ENCODE measurements around the gene SRD5A1.

SRD5A1 gene

DNA sequence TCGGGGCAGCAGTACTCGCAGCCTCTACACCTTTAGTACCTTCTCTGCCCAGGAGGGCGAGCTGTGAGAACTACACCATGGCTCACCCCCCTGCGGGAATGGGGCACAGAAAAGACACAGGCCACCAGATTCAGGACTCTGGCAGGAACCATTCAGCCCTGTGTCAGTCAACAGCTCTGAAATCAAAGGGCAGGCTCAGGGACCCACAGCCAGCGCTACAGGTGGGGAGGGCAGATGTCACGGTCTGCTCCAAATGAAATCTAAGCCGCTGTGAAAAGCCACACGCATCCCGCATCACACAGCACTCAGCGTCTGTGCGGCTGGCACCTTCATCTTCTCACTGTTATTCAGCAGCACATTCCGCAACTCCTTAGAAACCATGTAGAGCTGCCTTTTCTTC, 28.3 kb upstream of the SRD5A1 start:
- Histone ChIP-seq H3K27me3 (ENCODE audit: insufficient read depth, insufficient read length) (no peaks in the 10 kb centered on the region), H3K4me1 (ENCODE audit: insufficient read depth, insufficient read length) (no peaks in the 10 kb centered on the region), H3K9ac (ENCODE audit: insufficient read length, low read depth) (no peak overlapping the region), H3K36me3 (ENCODE audit: insufficient read depth, insufficient read length, low read length) (peaks cover 93% of the 10 kb centered on the region), H3K4me3 (ENCODE audit: insufficient read length, low read depth) (no peak overlapping the region), H3K9me3 (ENCODE audit: insufficient read depth, low read length) (no peaks in the 10 kb centered on the region)
- TF ChIP-seq ZNF274 (IDR thresholded peaks at IDR 0.05; ENCODE audit: low read depth, low read length) (no peak), YY1 (IDR thresholded peaks at IDR 0.05; ENCODE audit: insufficient read depth, insufficient read length) (no peak), SUZ12 (IDR thresholded peaks at IDR 0.05; ENCODE audit: extremely low read depth, insufficient read depth, insufficient read length) (no peak)
- DNase-seq (ENCODE audit: low read depth, low spot score): no peak

DNA sequence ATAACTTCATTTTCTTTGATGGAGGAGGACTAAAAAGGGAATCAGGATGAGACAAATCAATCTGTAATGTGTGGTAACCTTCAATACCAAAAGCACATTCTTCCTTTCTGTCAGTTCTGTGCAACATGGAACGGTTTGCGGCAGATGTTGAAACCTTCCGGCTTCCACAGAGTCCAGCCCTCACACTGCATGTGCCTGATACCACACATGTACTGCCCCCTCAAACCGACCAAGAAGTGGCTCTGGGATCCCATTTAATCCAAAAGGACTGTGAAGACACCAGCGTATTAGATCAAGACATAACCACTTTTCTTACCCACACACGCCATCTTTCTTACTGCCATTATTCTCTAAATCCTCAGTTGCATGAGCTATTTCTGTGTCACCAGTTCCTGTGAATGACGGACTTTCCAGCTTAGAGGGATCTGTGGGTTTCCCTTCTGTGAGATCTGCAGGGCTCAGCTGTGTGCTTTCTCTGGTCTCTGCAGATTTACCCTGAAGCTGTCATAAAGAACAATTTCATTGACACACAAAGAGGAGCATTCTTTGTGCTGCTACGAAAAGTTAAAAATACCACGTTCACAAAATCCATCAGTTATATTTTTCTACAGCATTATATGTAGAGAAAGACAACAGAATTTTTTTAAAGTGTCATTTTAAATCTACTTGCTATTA, 26.2 kb upstream of the SRD5A1 start:
- no peak overlapping the region for H3K4me3 ChIP-seq (ENCODE audit: insufficient read length, low read depth)
- no peak for DNase-seq (ENCODE audit: low read depth, low spot score)
- H3K36me3 ChIP-seq (ENCODE audit: insufficient read depth, insufficient read length, low read length): peaks cover 93% of the 10 kb centered on the region
- no peak for TF ChIP-seq ZNF274 (IDR thresholded peaks at IDR 0.05; ENCODE audit: low read depth, low read length)
- no peak for TF ChIP-seq SUZ12 (IDR thresholded peaks at IDR 0.05; ENCODE audit: extremely low read depth, insufficient read depth, insufficient read length)
- TF ChIP-seq YY1 (IDR thresholded peaks at IDR 0.05; ENCODE audit: insufficient read depth, insufficient read length): no peak
- H3K4me1 ChIP-seq (ENCODE audit: insufficient read depth, insufficient read length): no peaks in the 10 kb centered on the region
- H3K9ac ChIP-seq (ENCODE audit: insufficient read length, low read depth): no peak overlapping the region
- H3K9me3 ChIP-seq (ENCODE audit: insufficient read depth, low read length): no peaks in the 10 kb centered on the region
- H3K27me3 ChIP-seq (ENCODE audit: insufficient read depth, insufficient read length): no peaks in the 10 kb centered on the region

DNA sequence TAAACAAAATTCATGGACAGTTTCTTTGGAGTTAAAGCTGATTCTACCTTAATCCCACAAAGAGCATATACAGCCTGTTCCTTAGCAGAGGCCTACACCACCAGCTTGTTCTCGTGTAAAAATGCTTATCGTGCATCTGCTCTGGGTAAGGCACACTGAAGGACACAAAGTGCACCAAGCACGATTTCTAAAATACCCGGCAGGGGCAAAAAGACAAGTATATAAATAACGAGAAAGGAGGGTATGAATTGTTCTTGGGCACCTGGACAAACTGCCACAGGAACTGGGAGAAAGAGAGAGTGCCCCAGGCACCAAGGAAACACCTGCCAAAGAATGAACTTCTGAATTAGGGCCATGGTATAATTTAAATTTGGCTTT, 25.7 kb upstream of the SRD5A1 start:
- no peaks in the 10 kb centered on the region for H3K27me3 ChIP-seq (ENCODE audit: insufficient read depth, insufficient read length)
- no peak overlapping the region for H3K9ac ChIP-seq (ENCODE audit: insufficient read length, low read depth)
- no peak for DNase-seq (ENCODE audit: low read depth, low spot score)
- H3K4me1 ChIP-seq (ENCODE audit: insufficient read depth, insufficient read length): no peaks in the 10 kb centered on the region
- peaks cover 93% of the 10 kb centered on the region for H3K36me3 ChIP-seq (ENCODE audit: insufficient read depth, insufficient read length, low read length)
- no peaks in the 10 kb centered on the region for H3K9me3 ChIP-seq (ENCODE audit: insufficient read depth, low read length)
- H3K4me3 ChIP-seq (ENCODE audit: insufficient read length, low read depth): no peak overlapping the region
- TF ChIP-seq ZNF274 (IDR thresholded peaks at IDR 0.05; ENCODE audit: low read depth, low read length) (no peak), YY1 (IDR thresholded peaks at IDR 0.05; ENCODE audit: insufficient read depth, insufficient read length) (no peak), SUZ12 (IDR thresholded peaks at IDR 0.05; ENCODE audit: extremely low read depth, insufficient read depth, insufficient read length) (no peak)

DNA sequence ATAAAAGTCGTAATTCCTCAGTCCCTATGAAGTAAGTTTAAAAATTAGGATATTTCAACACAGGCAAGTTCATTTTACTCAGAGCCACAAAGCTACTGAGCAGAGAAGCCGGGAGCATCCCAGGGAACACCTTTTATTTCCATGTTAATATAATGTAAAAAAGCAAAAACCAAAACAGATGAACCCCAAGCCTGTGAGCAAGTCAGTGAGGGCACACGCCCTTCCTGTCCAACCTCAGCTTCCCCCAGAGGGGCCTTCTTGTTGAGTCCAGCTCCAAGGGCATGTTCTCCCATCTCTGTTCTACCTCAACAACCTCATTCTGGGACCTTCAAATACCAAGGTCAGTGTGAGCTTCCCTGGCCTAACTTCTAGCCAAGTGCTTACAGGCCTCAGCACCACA, 25.2 kb upstream of the SRD5A1 start:
- no peak overlapping the region for H3K4me3 ChIP-seq (ENCODE audit: insufficient read length, low read depth)
- DNase-seq (ENCODE audit: low read depth, low spot score): no peak
- no peaks in the 10 kb centered on the region for H3K9me3 ChIP-seq (ENCODE audit: insufficient read depth, low read length)
- no peak overlapping the region for H3K9ac ChIP-seq (ENCODE audit: insufficient read length, low read depth)
- H3K4me1 ChIP-seq (ENCODE audit: insufficient read depth, insufficient read length): no peaks in the 10 kb centered on the region
- TF ChIP-seq YY1 (IDR thresholded peaks at IDR 0.05; ENCODE audit: insufficient read depth, insufficient read length) (no peak), SUZ12 (IDR thresholded peaks at IDR 0.05; ENCODE audit: extremely low read depth, insufficient read depth, insufficient read length) (no peak), ZNF274 (IDR thresholded peaks at IDR 0.05; ENCODE audit: low read depth, low read length) (no peak)
- H3K36me3 ChIP-seq (ENCODE audit: insufficient read depth, insufficient read length, low read length): peaks cover 93% of the 10 kb centered on the region
- H3K27me3 ChIP-seq (ENCODE audit: insufficient read depth, insufficient read length): no peaks in the 10 kb centered on the region

DNA sequence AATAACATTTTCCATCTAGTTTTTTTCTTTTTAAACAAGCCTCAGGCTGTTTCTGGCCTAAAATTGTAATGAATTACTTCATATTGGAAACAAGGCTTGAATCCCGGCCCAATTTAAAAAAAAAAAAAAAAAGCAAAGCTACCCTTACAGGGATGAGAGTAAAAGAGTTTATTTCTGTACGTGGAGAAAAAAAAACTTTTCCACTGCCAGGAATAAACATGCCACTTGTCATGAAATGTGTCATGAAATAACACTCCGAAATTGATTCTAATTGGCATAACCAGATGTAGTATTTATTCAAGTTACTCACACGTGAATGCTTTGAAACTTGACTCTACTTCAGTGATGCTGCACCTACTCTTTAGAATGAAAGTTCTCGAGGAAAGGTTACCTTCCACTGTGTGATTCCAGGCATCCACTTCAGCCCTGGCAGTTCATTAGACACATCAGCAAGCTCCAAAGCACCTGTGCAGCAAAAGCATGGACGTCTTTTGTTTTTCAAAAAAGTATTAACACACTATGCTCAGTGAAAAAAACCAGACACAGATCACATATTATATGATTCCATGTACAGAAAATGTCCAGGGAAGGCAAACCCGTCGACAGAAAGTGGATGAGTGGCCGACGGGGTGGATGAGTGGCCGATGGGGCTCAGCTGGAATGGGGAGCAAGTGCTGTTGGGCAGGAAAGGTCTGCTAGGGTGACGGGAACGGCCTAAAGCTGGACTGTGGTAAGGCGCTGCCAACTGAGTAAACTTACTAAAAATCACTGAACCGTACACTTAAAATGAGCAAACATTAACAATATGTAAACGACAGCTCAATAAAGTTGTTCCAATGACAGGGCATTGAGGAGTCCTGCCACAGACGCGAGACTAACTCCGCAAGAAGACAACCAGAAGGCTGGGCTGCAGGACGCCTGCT, 21.6 kb upstream of the SRD5A1 start:
- no peaks in the 10 kb centered on the region for H3K27me3 ChIP-seq (ENCODE audit: insufficient read depth, insufficient read length)
- H3K9me3 ChIP-seq (ENCODE audit: insufficient read depth, low read length): no peaks in the 10 kb centered on the region
- TF ChIP-seq YY1 (IDR thresholded peaks at IDR 0.05; ENCODE audit: insufficient read depth, insufficient read length): no peak
- no peak for TF ChIP-seq ZNF274 (IDR thresholded peaks at IDR 0.05; ENCODE audit: low read depth, low read length)
- TF ChIP-seq SUZ12 (IDR thresholded peaks at IDR 0.05; ENCODE audit: extremely low read depth, insufficient read depth, insufficient read length): no peak
- H3K9ac ChIP-seq (ENCODE audit: insufficient read length, low read depth): no peak overlapping the region
- no peaks in the 10 kb centered on the region for H3K4me1 ChIP-seq (ENCODE audit: insufficient read depth, insufficient read length)
- H3K4me3 ChIP-seq (ENCODE audit: insufficient read length, low read depth): no peak overlapping the region
- peaks cover 93% of the 10 kb centered on the region for H3K36me3 ChIP-seq (ENCODE audit: insufficient read depth, insufficient read length, low read length)
- no peak for DNase-seq (ENCODE audit: low read depth, low spot score)

DNA sequence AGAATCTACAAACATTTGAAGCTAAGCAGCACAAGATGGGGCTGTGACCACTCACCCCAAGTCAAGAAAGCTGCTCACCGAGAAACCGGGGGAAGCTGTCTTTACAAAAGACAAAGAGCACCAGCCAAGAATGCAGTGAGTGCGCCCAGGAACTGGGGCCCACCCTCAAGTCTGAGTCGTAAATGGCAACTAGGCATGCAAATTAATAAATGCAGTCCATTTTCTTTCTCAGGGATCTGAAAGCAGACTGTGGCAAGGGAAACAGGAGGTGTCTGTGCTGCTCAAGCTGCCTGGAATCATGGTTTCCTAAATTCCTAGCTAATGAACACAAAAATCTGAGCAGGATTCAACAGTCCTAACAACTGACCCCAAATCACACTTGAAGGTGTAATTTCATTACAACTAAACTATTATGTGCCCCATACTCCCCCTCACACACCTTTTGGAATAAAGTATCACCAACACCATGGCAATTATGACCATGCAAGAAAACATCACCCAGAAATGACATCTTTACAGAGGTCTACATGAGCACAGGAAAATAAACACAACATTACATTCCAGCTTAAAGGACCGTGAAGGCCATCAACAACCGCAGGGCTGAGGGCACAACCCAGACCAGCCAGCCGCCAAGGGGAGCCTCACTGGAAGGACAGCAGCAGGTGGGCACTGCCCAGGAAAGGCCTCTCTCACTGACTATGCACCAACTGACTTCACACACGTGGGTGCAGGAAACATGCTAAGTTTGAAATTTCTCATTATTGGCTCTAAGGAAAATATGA, 18.0 kb upstream of the SRD5A1 start:
- no peak for DNase-seq (ENCODE audit: low read depth, low spot score)
- Histone ChIP-seq H3K9me3 (ENCODE audit: insufficient read depth, low read length) (no peaks in the 10 kb centered on the region), H3K4me3 (ENCODE audit: insufficient read length, low read depth) (no peak overlapping the region), H3K9ac (ENCODE audit: insufficient read length, low read depth) (no peak overlapping the region), H3K4me1 (ENCODE audit: insufficient read depth, insufficient read length) (no peaks in the 10 kb centered on the region), H3K27me3 (ENCODE audit: insufficient read depth, insufficient read length) (no peaks in the 10 kb centered on the region), H3K36me3 (ENCODE audit: insufficient read depth, insufficient read length, low read length) (peaks cover 93% of the 10 kb centered on the region)
- no peak for TF ChIP-seq YY1 (IDR thresholded peaks at IDR 0.05; ENCODE audit: insufficient read depth, insufficient read length)
- no peak for TF ChIP-seq SUZ12 (IDR thresholded peaks at IDR 0.05; ENCODE audit: extremely low read depth, insufficient read depth, insufficient read length)
- no peak for TF ChIP-seq ZNF274 (IDR thresholded peaks at IDR 0.05; ENCODE audit: low read depth, low read length)
